ENCODE data around the gene H2BK1. TPM values are rescaled to one million over a fixed set of nuclear protein-coding genes. Genes with fewer than 3 reads are reported as not detected.

Gene H2BK1
- total and polyA plus RNA-seq, 2 of the 13 experiments (the other 11 are each of a cell fraction or from before 2014, with no cell fraction given): not detected

DNA sequence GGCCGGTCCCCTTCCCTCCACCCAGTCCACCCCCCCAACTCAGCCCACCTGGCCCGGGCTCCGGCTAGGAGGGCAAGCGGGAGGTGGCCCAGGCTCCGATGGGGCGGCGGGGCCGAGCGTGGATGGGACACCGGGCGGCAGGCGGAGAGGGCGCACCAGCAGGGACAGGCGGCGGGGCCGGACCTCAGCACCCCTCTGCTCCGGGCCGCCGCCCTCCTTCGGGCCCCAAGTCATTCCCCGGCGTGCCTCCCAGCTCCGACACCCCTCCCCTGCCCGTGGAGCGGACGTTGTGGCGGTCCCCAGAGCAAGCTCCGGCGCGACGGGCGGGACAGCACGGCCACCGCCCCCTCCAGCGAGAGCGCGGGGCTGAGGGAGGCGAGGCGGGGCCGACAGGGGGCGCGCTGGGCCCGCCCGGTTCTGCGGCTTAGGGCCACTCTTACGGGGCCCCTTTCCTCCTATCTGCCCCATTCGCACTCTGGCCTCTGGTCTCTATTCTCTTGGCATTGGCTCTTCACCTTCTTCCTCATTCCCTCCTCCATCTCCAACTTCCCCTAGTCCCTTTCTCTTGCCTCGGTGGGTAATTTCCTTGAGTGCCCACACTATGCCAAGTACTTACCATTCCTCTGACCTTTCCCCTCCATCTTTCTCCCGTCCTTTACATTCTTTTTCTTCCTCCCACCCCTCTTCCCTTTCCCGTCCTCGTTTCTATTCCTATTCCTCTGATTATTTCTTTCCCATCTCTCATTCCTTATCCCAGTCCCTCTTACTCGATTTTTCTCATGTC lies 42.1 kb downstream of the H2BK1 start (continued):
- TF ChIP-seq ZNF687 (CRISPR knock-in tag; IDR thresholded peaks at IDR 0.05): peak; percentile 30; the same call in 1 of the 2 replicates
- no peak for TF ChIP-seq ZBTB4 (CRISPR knock-in tag; IDR thresholded peaks at IDR 0.05; ENCODE audit: borderline replicate concordance)
- TF ChIP-seq SP140L (CRISPR knock-in tag; IDR thresholded peaks at IDR 0.05; ENCODE audit: borderline replicate concordance): no peak
- TF ChIP-seq PTBP1 (IDR thresholded peaks at IDR 0.05; ENCODE audit: low read depth, low read length, poor library complexity, severe bottlenecking): no peak
- TF ChIP-seq ZNF557 (CRISPR knock-in tag; IDR thresholded peaks at IDR 0.05): no peak
- no peak for TF ChIP-seq RORA (CRISPR knock-in tag; IDR thresholded peaks at IDR 0.05)
- TF ChIP-seq JUNB (CRISPR knock-in tag; IDR thresholded peaks at IDR 0.05; ENCODE audit: borderline replicate concordance): no peak
- peak; percentile 97 for TF ChIP-seq MTF2 (CRISPR knock-in tag; IDR thresholded peaks at IDR 0.05; ENCODE audit: borderline replicate concordance)
- TF ChIP-seq ZNF432 (CRISPR knock-in tag; IDR thresholded peaks at IDR 0.05; ENCODE audit: borderline replicate concordance): no peak
- no peak for TF ChIP-seq PRDM4 (CRISPR knock-in tag; IDR thresholded peaks at IDR 0.05; ENCODE audit: borderline replicate concordance)
- no peak for TF ChIP-seq KAT8 (CRISPR knock-in tag; IDR thresholded peaks at IDR 0.05)
- TF ChIP-seq, protein P1, sequence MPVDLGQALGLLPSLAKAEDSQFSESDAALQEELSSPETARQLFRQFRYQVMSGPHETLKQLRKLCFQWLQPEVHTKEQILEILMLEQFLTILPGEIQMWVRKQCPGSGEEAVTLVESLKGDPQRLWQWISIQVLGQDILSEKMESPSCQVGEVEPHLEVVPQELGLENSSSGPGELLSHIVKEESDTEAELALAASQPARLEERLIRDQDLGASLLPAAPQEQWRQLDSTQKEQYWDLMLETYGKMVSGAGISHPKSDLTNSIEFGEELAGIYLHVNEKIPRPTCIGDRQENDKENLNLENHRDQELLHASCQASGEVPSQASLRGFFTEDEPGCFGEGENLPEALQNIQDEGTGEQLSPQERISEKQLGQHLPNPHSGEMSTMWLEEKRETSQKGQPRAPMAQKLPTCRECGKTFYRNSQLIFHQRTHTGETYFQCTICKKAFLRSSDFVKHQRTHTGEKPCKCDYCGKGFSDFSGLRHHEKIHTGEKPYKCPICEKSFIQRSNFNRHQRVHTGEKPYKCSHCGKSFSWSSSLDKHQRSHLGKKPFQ (CRISPR knock-in tag; IDR thresholded peaks at IDR 0.05; ENCODE audit: insufficient replicate concordance): no peak
- no peak for TF ChIP-seq RFX5 (IDR thresholded peaks at IDR 0.05; ENCODE audit: low read depth, low read length)
- TF ChIP-seq ZNF788 (CRISPR knock-in tag; IDR thresholded peaks at IDR 0.05; ENCODE audit: borderline replicate concordance): no peak
